CD14-positive monocyte (primary cell): ENCODE measurements around the gene TXNDC15. TPM values are rescaled to one million over a fixed set of nuclear protein-coding genes. Genes with fewer than 3 reads are reported as not detected.
A peak's percentile ranks its signal among the peaks of the same experiment; 100 is the strongest.

Experiments used
- DNase-seq, 3 donors: peaks; one replicate each; pipeline ENCODE4 v3.0.0-alpha.2; 2011 to 2022
- H2AFZ ChIP-seq: 2 replicates; pipeline ENCODE4 v1.6.0; 2012; ENCODE audit warnings: mild to moderate bottlenecking, low read depth, low read length, inconsistent platforms; ENCODE audit not compliant: insufficient read depth, poor library complexity, severe bottlenecking
- H3K27ac ChIP-seq, 2 donors: 1 replicate in 1 of 2; 2 replicates in 1 of 2; pipeline ENCODE4 v1.5.1; 2012 to 2013; ENCODE audit warnings: low read length in 2 of 2, control low read depth in 1 of 2, inconsistent platforms in 1 of 2, low read depth in 1 of 2, mild to moderate bottlenecking in 1 of 2
- H3K27me3 ChIP-seq, 2 donors: one replicate each; pipeline versions ENCODE4 v1.6.0 to v1.6.1; 2011 to 2013; ENCODE audit warnings: low read length in 2 of 2; ENCODE audit not compliant: control insufficient read depth in 2 of 2, insufficient read depth in 2 of 2
- H3K36me3 ChIP-seq, 2 donors: replicated peaks in 1 of 2; 1 replicate in 1 of 2; 2 replicates in 1 of 2; pipeline versions ENCODE4 v1.5.1 to v1.6.1; 2012 to 2013; ENCODE audit warnings: low read length in 2 of 2, control low read depth in 1 of 2, inconsistent platforms in 1 of 2, mild to moderate bottlenecking in 1 of 2; ENCODE audit not compliant: insufficient read depth in 2 of 2, control insufficient read depth in 1 of 2
- H3K4me1 ChIP-seq, 2 donors: 1 replicate in 1 of 2; 2 replicates in 1 of 2; pipeline versions ENCODE4 v1.5.1 to v1.6.1; 2012 to 2013; ENCODE audit warnings: low read length in 2 of 2, control low read depth in 1 of 2, inconsistent platforms in 1 of 2, mild to moderate bottlenecking in 1 of 2, moderate library complexity in 1 of 2; ENCODE audit not compliant: insufficient read depth in 2 of 2, control insufficient read depth in 1 of 2
- H3K4me2 ChIP-seq: replicated peaks from 2 replicates; pipeline ENCODE3; 2012; ENCODE audit warnings: low read length, moderate library complexity, mild to moderate bottlenecking; ENCODE audit not compliant: poor library complexity, severe bottlenecking; ENCODE audit errors: extremely low read depth
- H3K4me3 ChIP-seq, 3 experiments: fragments of 200-600 bp in 1 of 3; sonication (generic) in 1 of 3; replicated peaks in 1 of 3; 1 replicate in 2 of 3; 2 replicates in 1 of 3; pipeline ENCODE4 v1.5.1; 2011 to 2013; ENCODE audit warnings: low read length in 3 of 3, mild to moderate bottlenecking in 3 of 3, control low read depth in 2 of 3, low read depth in 2 of 3, inconsistent platforms in 1 of 3, moderate library complexity in 1 of 3
- H3K79me2 ChIP-seq: 2 replicates; pipeline ENCODE4 v1.6.0; 2012; ENCODE audit warnings: mild to moderate bottlenecking, control low read depth, inconsistent platforms, low read length, moderate library complexity; ENCODE audit not compliant: insufficient read depth
- H3K9ac ChIP-seq: 2 replicates; pipeline ENCODE4 v1.6.0; 2017; ENCODE audit warnings: low read length, mild to moderate bottlenecking; ENCODE audit not compliant: insufficient read depth, poor library complexity, severe bottlenecking
- H3K9me3 ChIP-seq, 2 donors: replicated peaks in 1 of 2; 1 replicate in 1 of 2; 2 replicates in 1 of 2; pipeline versions ENCODE4 v1.5.1 to v1.6.1; 2012 to 2013; ENCODE audit warnings: low read length in 2 of 2, control low read depth in 1 of 2; ENCODE audit not compliant: control insufficient read depth in 1 of 2, insufficient read depth in 1 of 2
- H4K20me1 ChIP-seq: 2 replicates; pipeline ENCODE4 v1.6.0; 2012; ENCODE audit warnings: mild to moderate bottlenecking, low read length, control low read depth, moderate library complexity; ENCODE audit not compliant: insufficient read depth
- H3K27ac Mint-ChIP-seq, 7 donors: one replicate each; pipeline ENCODE4 v1.8.0; 2020; ENCODE audit warnings: mild to moderate bottlenecking in 7 of 7, mixed read lengths in 7 of 7, moderate library complexity in 6 of 7, inconsistent platforms in 2 of 7
- H3K27me3 Mint-ChIP-seq, 3 donors: one replicate each; pipeline ENCODE4 v1.8.0; 2021 to 2022; ENCODE audit warnings: low read depth in 3 of 3, mild to moderate bottlenecking in 3 of 3, mixed read lengths in 3 of 3, moderate library complexity in 3 of 3, inconsistent platforms in 1 of 3
- H3K36me3 Mint-ChIP-seq, 2 donors: one replicate each; pipeline ENCODE4 v1.8.0; 2020; ENCODE audit warnings: mixed read lengths in 2 of 2, inconsistent platforms in 1 of 2, mild to moderate bottlenecking in 1 of 2
- H3K4me1 Mint-ChIP-seq: one replicate; pipeline ENCODE4 v1.8.0; 2020; ENCODE audit warnings: mild to moderate bottlenecking, mixed read lengths
- H3K4me3 Mint-ChIP-seq, 2 donors: one replicate each; pipeline ENCODE4 v1.8.0; 2020; ENCODE audit warnings: mild to moderate bottlenecking in 2 of 2, mixed read lengths in 2 of 2, moderate library complexity in 1 of 2
- H3K9me3 Mint-ChIP-seq, 7 donors: one replicate each; pipeline ENCODE4 v1.8.0; 2020 to 2022; ENCODE audit warnings: mixed read lengths in 7 of 7, mild to moderate bottlenecking in 6 of 7, moderate library complexity in 6 of 7, inconsistent platforms in 2 of 7
- WGBS: methylation state at CpG from one replicate; pipeline ENCODE4 v1.1.5; 2013; ENCODE audit warnings: missing lambda C conversion rate; ENCODE audit not compliant: insufficient coverage; 5-methylcytosine and 5-hydroxymethylcytosine counted together
- intact Hi-C, 2 donors: fragments of 100-400 bp; cut with micrococcal nuclease; formaldehyde crosslinking; loops; one replicate each; pipeline versions ENCODE4 v1.15.0 to v1.15.1; 2023
- polyA plus RNA-seq, 3 donors: library from polyadenylated mRNA; depleted of rRNA in 1 of 3; unstranded in 2 of 3; stranded (reverse) in 1 of 3; fragments of 300-500 nt in 2 of 3; fragments of >200 nt in 1 of 3; fragmentation: Illumina TruSeq in 2 of 3; gene quantifications; 1 replicate in 2 of 3; 2 replicates in 1 of 3; pipeline ENCODE4 v1.2.3, GENCODE V29; 2012 to 2021
- TF ChIP-seq, protein P1 (sequence below): fragments of 200-600 bp; IDR thresholded peaks from one replicate; pipeline ENCODE4 v1.8.0; 2022; ENCODE audit warnings: antibody characterized with exemption, mild to moderate bottlenecking

TXNDC15 gene
- polyA plus RNA-seq, 3 donors, result 24.1 to 30.9 (median 28.0) TPM

- H3K27ac Mint-ChIP-seq, result no peak overlapping the region
- Histone ChIP-seq H3K27me3 (no peaks in the 10 kb centered on the region), H4K20me1 (peaks cover 11% of the 10 kb centered on the region), H3K9ac (no peak overlapping the region), H3K79me2 (peaks cover 21% of the 10 kb centered on the region), H3K4me2 (no peak overlapping the region), H3K27ac (no peak overlapping the region), H3K9me3 (no peaks in the 10 kb centered on the region), H3K4me1 (no peaks in the 10 kb centered on the region), H2AFZ (no peak overlapping the region), H3K4me3 (no peak overlapping the region), H3K36me3 (peaks cover 77 to 95% of the 10 kb centered on the region in 2 donors)
- no peaks in the 10 kb centered on the region for H3K9me3 Mint-ChIP-seq
- no peaks in the 10 kb centered on the region for H3K27me3 Mint-ChIP-seq
- peaks cover 26 to 38% of the 10 kb centered on the region in 2 donors for H3K36me3 Mint-ChIP-seq
- no peak overlapping the region for H3K4me3 Mint-ChIP-seq
- H3K4me1 Mint-ChIP-seq, result no peaks in the 10 kb centered on the region
- TF ChIP-seq, protein P1, sequence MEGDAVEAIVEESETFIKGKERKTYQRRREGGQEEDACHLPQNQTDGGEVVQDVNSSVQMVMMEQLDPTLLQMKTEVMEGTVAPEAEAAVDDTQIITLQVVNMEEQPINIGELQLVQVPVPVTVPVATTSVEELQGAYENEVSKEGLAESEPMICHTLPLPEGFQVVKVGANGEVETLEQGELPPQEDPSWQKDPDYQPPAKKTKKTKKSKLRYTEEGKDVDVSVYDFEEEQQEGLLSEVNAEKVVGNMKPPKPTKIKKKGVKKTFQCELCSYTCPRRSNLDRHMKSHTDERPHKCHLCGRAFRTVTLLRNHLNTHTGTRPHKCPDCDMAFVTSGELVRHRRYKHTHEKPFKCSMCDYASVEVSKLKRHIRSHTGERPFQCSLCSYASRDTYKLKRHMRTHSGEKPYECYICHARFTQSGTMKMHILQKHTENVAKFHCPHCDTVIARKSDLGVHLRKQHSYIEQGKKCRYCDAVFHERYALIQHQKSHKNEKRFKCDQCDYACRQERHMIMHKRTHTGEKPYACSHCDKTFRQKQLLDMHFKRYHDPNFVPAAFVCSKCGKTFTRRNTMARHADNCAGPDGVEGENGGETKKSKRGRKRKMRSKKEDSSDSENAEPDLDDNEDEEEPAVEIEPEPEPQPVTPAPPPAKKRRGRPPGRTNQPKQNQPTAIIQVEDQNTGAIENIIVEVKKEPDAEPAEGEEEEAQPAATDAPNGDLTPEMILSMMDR, result no peak
- WGBS, result 100% methylated on average over 1 of the region's 1 CpG
- DNase-seq, result no peak
- intact Hi-C loops, result loop anchor here in 1 of 2 donors (10.0 kb wide), 1 partner anchor 241 kb away; no protein-coding TSS in a partner anchor
Observed at GRCh38 chr5:134913795-134914194, 39.6 kb downstream of the TXNDC15 start.

DNA sequence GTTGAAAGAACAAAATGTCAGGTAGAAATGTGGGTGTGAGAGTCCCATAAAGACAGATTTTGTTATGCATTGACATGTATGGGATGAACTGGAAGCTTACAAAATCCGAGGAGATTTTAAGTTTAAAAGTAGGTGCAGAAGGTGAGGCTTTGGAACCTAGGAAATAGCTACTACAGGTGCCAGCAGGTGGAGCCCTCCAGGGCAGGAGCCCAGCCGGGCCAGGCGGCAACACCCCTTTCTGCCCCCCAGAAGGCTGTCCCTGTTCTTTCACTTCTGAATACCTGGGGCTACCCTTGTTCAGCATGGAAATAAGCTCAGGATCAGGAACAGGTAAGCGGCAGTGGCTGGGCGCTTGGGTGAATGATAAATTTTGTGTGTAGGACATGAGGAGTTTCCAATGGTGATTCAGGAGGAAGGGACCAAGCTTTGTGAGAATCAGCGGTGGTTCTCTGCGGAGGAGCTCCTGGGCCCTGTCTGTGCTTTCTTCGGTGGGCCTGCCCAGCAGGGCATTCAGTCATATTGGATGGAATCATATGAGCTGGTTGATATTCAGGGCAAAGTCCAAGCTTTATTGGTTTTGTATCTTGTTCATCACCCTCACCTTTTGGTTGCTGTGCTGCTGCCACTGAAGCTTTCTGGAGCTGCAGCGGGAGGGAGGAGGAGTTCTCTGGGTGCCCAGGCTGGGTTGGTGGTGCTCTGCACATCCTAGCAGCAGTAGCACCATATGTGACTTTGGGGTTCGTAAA is 43.1 kb downstream of the TXNDC15 start:
- Histone ChIP-seq H3K4me2 (no peak overlapping the region), H3K36me3 (peaks cover 60 to 71% of the 10 kb centered on the region in 2 donors), H3K27me3 (no peaks in the 10 kb centered on the region), H2AFZ (no peak overlapping the region), H3K4me3 (no peak overlapping the region), H3K9me3 (no peaks in the 10 kb centered on the region), H4K20me1 (peaks cover 8% of the 10 kb centered on the region), H3K9ac (no peak overlapping the region), H3K4me1 (no peaks in the 10 kb centered on the region), H3K79me2 (peaks cover 9% of the 10 kb centered on the region), H3K27ac (no peak overlapping the region)
- Mint-ChIP-seq H3K4me1 (no peaks in the 10 kb centered on the region), H3K9me3 (no peaks in the 10 kb centered on the region), H3K4me3 (no peak overlapping the region), H3K36me3 (peaks cover 40 to 48% of the 10 kb centered on the region in 2 donors), H3K27ac (peak overlapping the region in 1 of 7 donors; percentile 12), H3K27me3 (no peaks in the 10 kb centered on the region)
- DNase-seq, result no peak
- TF ChIP-seq, protein P1, result no peak
- 93% methylated on average over 5 of the region's 10 CpGs for WGBS
- intact Hi-C loops, result loop anchor here in 1 of 2 donors (10.0 kb wide), 1 partner anchor 238 kb away; no protein-coding TSS in a partner anchor
